Breast epithelium (tissue), 4 donors: ENCODE data around the gene COL6A1. TPM values are rescaled to one million over a fixed set of nuclear protein-coding genes. Genes with fewer than 3 reads are reported as not detected.

Experiments used
- DNase-seq, 2 donors: peaks; one replicate each; pipeline ENCODE4 v3.0.0-alpha.2; 2019; ENCODE audit warnings: low spot score in 2 of 2
- H3K27ac ChIP-seq, 2 donors: fragments of 200-600 bp; sonication (generic) in 1 of 2; one replicate each; pipeline ENCODE4 v1.5.1; 2016 to 2019; ENCODE audit warnings: mild to moderate bottlenecking in 1 of 2
- H3K27me3 ChIP-seq, 2 donors: fragments of 200-600 bp; sonication (generic) in 1 of 2; one replicate each; pipeline versions ENCODE4 v1.5.1 to v1.6.0; 2017 to 2019; ENCODE audit warnings: control low read depth in 1 of 2, mild to moderate bottlenecking in 1 of 2
- H3K36me3 ChIP-seq: fragments of 200-600 bp; one replicate; pipeline ENCODE4 v1.5.1; 2019
- H3K4me1 ChIP-seq, 2 donors: fragments of 200-600 bp; sonication (generic); one replicate each; pipeline ENCODE4 v1.5.1; 2016 to 2019; ENCODE audit warnings: control low read depth in 1 of 2
- H3K4me3 ChIP-seq, 3 donors: fragments of 200-600 bp; sonication (generic); 1 replicate in 2 of 3; 2 replicates in 1 of 3; pipeline ENCODE4 v1.5.1; 2016 to 2019; ENCODE audit warnings: mild to moderate bottlenecking in 3 of 3, moderate library complexity in 2 of 3
- H3K9me3 ChIP-seq, 2 donors: fragments of 200-600 bp; sonication (generic) in 1 of 2; one replicate each; pipeline ENCODE4 v1.5.1; 2016 to 2019; ENCODE audit warnings: control low read depth in 1 of 2
- POLR2A ChIP-seq: fragments of 450-650 bp; IDR thresholded peaks from one replicate; pipeline ENCODE4 v1.6.1; 2016; ENCODE audit warnings: antibody characterized with exemption, mild to moderate bottlenecking, moderate library complexity
- POLR2AphosphoS5 ChIP-seq, 3 donors: sonication (generic); formaldehyde crosslinking; IDR thresholded peaks; one replicate each; pipeline ENCODE4 v1.6.1; 2017; ENCODE audit warnings: antibody characterized with exemption in 3 of 3
- intact Hi-C: fragments of 100-400 bp; cut with DNase I; formaldehyde crosslinking; loops from one replicate; pipeline ENCODE4 v1.15.1; 2023; ENCODE audit warnings: low total_unique reads
- total RNA-seq, 3 donors: library from RNA; depleted of rRNA; stranded (reverse); fragments of >200 nt; gene quantifications; one replicate each; pipeline ENCODE4 v1.1.0, GENCODE V29; 2016
- TF ChIP-seq, protein P1 (sequence below), 3 donors: fragments of 450-650 bp; IDR thresholded peaks; one replicate each; pipeline ENCODE4 v1.5.1; 2016 to 2017; ENCODE audit warnings: antibody characterized with exemption in 3 of 3, mild to moderate bottlenecking in 3 of 3, moderate library complexity in 3 of 3

The COL6A1 gene
- total RNA-seq, 3 donors from 2014 or later, result 137 to 527 (median 201) TPM

DNA sequence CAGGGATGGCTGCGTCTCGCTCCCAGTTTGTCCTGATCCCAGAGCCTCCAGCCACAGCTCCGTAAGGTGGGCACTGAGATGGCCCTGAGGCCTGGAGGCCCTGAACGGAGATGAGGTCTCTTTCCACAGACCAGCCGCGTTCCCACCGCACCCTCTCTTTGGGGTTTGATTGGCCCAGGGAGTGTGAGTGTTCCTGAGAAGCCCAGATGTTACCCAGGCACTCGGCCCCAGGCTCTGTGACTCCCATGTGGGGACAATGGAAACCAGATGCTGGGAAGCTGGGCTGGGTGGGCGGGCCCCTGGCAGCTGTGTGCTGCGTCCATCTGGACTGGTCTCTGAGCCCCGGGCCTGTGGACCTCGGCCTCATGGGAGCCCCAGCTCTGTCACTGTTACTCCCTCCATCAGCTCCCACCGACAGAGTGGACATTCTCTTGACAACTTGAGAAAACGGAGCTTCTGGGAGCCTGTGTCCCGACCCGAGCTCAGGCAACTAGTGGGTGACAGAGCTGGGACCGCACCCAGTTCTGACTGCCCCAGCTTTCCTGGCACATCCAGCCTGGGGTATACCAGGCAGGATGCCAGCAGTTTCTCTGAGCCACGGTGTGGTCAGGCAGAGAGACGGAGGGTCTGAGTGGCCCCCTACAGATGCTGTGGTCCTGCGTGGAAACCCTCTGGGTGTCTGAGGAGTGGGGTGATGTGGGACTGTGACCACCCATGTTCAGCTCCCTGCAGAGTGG lies 9.8 kb upstream of the COL6A1 start:
- DNase-seq, result peak in 1 of 2 donors; percentile 56
- H3K27ac ChIP-seq, result peak overlapping the region; percentile 83 to 99
- intact Hi-C loops, result no loop called here
- H3K36me3 ChIP-seq, result no peaks in the 10 kb centered on the region
- no peaks in the 10 kb centered on the region for H3K27me3 ChIP-seq
- TF ChIP-seq POLR2AphosphoS5 (IDR thresholded peaks at IDR 0.05), result peak in 2 of 3 donors; percentile 22 to 30
- TF ChIP-seq, protein P1, sequence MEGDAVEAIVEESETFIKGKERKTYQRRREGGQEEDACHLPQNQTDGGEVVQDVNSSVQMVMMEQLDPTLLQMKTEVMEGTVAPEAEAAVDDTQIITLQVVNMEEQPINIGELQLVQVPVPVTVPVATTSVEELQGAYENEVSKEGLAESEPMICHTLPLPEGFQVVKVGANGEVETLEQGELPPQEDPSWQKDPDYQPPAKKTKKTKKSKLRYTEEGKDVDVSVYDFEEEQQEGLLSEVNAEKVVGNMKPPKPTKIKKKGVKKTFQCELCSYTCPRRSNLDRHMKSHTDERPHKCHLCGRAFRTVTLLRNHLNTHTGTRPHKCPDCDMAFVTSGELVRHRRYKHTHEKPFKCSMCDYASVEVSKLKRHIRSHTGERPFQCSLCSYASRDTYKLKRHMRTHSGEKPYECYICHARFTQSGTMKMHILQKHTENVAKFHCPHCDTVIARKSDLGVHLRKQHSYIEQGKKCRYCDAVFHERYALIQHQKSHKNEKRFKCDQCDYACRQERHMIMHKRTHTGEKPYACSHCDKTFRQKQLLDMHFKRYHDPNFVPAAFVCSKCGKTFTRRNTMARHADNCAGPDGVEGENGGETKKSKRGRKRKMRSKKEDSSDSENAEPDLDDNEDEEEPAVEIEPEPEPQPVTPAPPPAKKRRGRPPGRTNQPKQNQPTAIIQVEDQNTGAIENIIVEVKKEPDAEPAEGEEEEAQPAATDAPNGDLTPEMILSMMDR (IDR thresholded peaks at IDR 0.05), result no peak
- peaks cover 16 to 23% of the 10 kb centered on the region in 2 donors for H3K4me1 ChIP-seq
- H3K4me3 ChIP-seq, result peak overlapping the region; percentile 49 to 83 (median 60)
- no peaks in the 10 kb centered on the region for H3K9me3 ChIP-seq

DNA sequence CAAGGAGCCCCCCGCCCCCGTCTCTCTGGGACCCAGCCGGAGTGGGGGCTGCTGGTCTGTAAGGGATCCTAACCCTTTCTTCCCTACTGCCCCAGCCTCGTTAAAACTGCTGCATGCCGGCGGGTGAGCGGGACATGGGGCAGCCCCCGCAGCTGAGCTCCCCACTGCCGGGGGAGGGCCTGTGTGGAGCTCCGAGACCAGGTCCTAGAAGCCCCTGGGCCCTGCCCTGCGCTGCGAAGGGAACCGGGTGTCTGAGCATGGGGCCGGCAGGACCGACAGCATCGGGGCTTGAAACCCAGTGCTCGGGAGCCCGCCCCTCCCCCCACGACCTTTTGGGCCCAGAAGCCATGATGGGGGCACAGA lies 9.2 kb upstream of the COL6A1 start:
- H3K27ac ChIP-seq, result peak overlapping the region; percentile 83 to 99
- no peaks in the 10 kb centered on the region for H3K36me3 ChIP-seq
- no peaks in the 10 kb centered on the region for H3K27me3 ChIP-seq
- TF ChIP-seq, protein P1 (IDR thresholded peaks at IDR 0.05), result no peak
- TF ChIP-seq POLR2A, result no peak
- no peak for TF ChIP-seq POLR2AphosphoS5 (IDR thresholded peaks at IDR 0.05)
- DNase-seq, result peak in 1 of 2 donors; percentile 49
- H3K4me3 ChIP-seq, result peak overlapping the region; percentile 49 to 83 (median 60)
- intact Hi-C loops, result no loop called here
- H3K4me1 ChIP-seq, result peaks cover 16 to 23% of the 10 kb centered on the region in 2 donors
- H3K9me3 ChIP-seq, result no peaks in the 10 kb centered on the region

DNA sequence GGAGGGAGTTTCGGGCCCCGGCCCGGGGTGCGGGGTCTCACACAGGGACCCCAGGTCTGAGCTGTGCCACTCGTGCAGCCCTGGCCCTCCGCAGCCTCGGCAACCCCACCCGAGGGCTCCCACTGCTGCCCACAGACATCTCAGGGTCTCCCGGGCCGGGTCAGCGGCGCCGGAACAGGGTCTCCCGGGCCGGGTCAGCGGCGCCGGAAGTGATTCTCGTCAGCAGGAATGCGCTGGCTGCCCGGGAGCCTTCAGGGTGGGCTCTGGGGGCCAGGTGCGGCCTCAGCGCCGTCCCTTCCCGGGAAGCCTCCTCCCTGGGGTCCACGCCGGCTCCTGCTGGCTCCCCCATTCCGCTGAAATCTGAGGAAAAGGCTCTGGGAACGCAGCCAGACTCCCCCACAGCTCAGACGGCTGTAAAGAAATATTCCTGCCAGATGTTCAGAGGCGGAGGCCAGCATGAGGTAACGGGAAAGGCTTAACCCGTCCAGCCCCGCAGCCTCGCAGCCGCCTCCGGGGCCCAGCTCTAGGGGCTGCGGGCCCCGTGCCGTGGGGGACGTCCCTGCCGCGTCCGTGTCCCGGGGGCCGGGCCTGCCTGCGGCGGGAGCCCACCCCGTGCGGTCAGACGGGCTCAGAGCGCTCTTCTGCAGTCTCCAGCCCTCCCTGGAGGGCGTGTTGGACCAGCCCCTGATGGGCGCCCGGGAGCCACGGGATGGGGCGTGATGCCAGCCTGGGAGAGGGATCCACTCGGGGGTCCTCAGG lies 8.7 kb upstream of the COL6A1 start:
- TF ChIP-seq POLR2AphosphoS5 (IDR thresholded peaks at IDR 0.05) (peak in 1 of 3 donors; percentile 47), POLR2A (no peak)
- Histone ChIP-seq H3K27ac (peak overlapping the region; percentile 83 to 99), H3K9me3 (no peaks in the 10 kb centered on the region), H3K27me3 (no peaks in the 10 kb centered on the region), H3K4me3 (peak overlapping the region; percentile 49 to 83 (median 60)), H3K36me3 (no peaks in the 10 kb centered on the region), H3K4me1 (peaks cover 16 to 23% of the 10 kb centered on the region in 2 donors)
- intact Hi-C loops, result no loop called here
- peak; percentile 40 to 51 for DNase-seq

DNA sequence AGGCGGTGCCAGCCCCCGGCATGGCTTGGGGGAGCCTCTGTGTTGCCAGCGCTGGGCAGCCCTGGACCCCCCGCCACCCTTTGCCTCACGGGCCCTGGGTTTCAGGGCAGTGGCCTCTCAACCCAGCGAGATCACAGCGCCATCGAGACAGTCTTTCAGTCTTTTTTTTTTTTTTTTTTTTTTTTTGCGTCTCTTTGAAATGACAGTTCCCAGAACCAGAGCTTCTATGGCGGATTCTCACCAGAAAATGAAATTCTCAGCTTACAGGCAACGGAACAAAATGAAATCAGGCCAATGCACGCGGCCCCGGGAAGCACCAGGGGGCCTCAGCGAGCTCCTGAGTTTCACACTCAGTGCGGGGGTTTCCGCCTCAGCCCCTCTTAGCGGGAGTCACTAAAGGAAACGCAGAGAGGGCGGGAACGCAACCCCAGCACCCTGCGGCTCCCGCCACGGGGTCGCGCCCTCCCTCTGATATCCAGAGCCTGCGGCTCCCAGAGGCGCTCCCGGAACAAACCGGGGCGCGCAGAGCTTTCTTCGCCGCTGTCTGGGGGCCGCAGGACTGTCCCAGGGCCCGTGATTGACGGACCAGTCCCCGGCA lies 8.0 kb upstream of the COL6A1 start:
- DNase-seq, result peak; percentile 69 to 71
- Histone ChIP-seq H3K36me3 (no peaks in the 10 kb centered on the region), H3K9me3 (no peaks in the 10 kb centered on the region), H3K4me3 (peak overlapping the region; percentile 49 to 83 (median 60)), H3K27ac (peak overlapping the region; percentile 83 to 99), H3K27me3 (no peaks in the 10 kb centered on the region), H3K4me1 (peaks cover 16 to 23% of the 10 kb centered on the region in 2 donors)
- intact Hi-C loops, result no loop called here
- peak in 1 of 3 donors; percentile 26 for TF ChIP-seq POLR2AphosphoS5 (IDR thresholded peaks at IDR 0.05)
- TF ChIP-seq, protein P1 (IDR thresholded peaks at IDR 0.05), result peak; percentile 39 to 63 (median 62)
- no peak for TF ChIP-seq POLR2A

DNA sequence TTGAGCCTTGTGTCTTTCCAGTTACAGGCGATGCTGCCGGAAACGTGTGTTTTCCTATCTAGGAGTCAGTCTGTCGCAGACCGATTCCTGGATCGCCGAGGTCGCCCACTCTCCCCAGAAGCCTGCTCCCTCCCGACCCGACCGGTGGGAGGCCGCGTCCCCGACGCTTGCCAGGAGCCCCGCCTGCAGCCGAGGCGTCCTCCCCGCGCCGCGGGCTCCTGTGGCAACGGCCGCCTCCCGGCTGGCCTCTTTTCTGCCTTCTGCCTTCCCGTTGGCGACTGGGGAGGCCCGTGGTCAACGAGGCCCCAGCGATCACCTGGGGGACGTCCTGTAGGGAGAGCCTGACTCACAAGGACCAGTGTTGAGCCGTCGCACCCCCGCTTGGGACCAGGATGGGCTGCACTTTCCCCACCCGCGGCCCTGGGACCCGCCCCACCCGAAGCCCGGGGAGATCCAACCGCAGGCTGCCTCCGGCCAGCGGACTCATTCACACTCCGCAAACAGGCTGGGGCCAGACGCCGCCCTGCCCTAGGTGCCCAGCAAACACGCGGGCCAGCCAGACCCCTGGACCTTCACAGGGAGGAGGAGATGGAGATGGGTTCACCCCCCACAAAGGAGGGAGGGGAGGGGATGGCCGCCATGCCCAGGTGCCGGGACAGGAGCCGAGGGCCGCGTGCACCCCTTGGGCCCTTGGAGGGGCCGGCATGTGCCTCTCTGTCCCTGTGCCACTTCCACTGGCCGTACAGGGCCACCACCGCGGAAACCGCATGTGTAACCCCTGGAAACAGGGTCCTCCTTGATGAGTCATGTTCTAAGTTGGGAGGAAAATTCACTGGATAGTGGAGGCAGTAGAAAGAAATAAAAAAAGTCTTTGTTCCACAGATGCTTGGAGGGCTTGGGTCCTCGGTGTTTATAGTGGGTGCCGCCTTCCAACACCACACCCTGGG lies 7.2 kb upstream of the COL6A1 start:
- Histone ChIP-seq H3K4me3 (peak overlapping the region; percentile 49 to 83 (median 60)), H3K27ac (peak overlapping the region; percentile 83 to 99), H3K9me3 (no peaks in the 10 kb centered on the region), H3K27me3 (no peaks in the 10 kb centered on the region), H3K36me3 (no peaks in the 10 kb centered on the region), H3K4me1 (peaks cover 16 to 23% of the 10 kb centered on the region in 2 donors)
- TF ChIP-seq POLR2AphosphoS5 (IDR thresholded peaks at IDR 0.05), result peak in 1 of 3 donors; percentile 53
- TF ChIP-seq, protein P1 (IDR thresholded peaks at IDR 0.05), result no peak
- DNase-seq, result peak; percentile 30 to 56
- intact Hi-C loops, result no loop called here
